ACHN (cell line): ENCODE results near the gene MAPK13.

Experiments
- DNase-seq: peaks from one replicate; pipeline ENCODE4 v3.0.0-alpha.2; 2015
- in situ Hi-C: cut with HindIII; loops from 2 replicates; pipeline ENCODE4 v1.10.0; 2017; ENCODE audit warnings: low sequenced_read_pairs, low pct_ligation_motif_present, low pct_unique_long_range_greater_than_20kb

Gene MAPK13

DNA sequence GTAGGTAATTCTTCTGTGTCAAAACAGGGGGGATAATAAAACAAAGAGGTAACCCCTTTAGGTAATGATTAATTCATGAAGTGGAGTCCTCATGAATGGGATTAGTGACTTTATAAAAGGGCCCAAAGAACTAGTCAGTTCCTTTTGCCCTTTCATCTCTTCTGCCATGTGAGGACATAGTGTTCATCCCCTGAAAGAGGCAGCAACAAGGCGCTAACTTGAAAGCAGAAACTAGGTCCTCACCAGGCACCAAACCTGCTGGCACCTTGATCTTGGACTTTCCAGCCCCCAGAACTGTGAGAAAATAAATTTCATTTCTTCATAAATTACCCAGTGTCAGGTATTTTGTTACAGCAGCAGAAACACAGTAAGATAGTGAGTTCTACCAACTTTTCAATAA, 49.8 kb downstream of the MAPK13 start:
- no peak for DNase-seq
- in situ Hi-C loops, result no loop called here

GRCh38 chr6:36184311-36184710, 54.0 kb downstream of the MAPK13 start:
- DNase-seq, result no peak
- in situ Hi-C loops, result no loop called here

DNA sequence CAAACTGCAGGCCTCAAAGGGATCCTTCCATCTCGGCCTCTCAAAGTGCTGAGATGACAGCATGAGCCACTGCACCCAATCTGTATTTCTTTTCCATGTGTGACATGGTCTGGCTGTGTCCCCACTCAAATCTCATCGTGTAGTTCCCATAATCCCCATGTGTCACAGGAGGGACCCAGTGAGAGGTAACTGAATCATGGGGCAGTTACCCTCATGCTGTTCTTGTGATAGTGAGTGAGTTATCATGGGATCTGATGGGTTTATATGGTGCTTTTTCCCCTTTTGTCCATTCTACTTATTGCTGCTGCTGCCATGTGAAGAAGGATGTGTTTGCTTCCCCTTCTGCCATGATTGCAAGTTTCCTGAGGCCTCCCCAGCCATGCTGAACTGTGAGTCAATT, 55.9 kb downstream of the MAPK13 start:
- no peak for DNase-seq
- in situ Hi-C loops, result no loop called here

- in situ Hi-C loops, result no loop called here
- no peak for DNase-seq
Observed at GRCh38 chr6:36187446-36187845, 57.1 kb downstream of the MAPK13 start.
